ENCODE results near the gene GPN3. TPM values are rescaled to one million over a fixed set of nuclear protein-coding genes. Genes with fewer than 3 reads are reported as not detected.
A peak's percentile ranks its signal among the peaks of the same experiment; 100 is the strongest.
"Not testable (repeated sequence)": the region's sequence is repeated elsewhere in the genome, so short reads cannot be mapped to it uniquely, and the experiment has no call there.

Gene GPN3
- polyA plus RNA-seq, 2 donors: 8.8 to 14.8 TPM

- H3K9me3 ChIP-seq (ENCODE audit: control insufficient read depth in 2 of 2, insufficient read depth in 1 of 2, low read depth in 1 of 2, low read length in 1 of 2): no peaks in the 10 kb centered on the region
- H3K36me3 ChIP-seq (ENCODE audit: control insufficient read depth in 2 of 2, insufficient read depth in 2 of 2, low read length in 1 of 2): no peaks in the 10 kb centered on the region
- no peaks in the 10 kb centered on the region for H3K4me1 ChIP-seq (ENCODE audit: control insufficient read depth in 2 of 2, insufficient read depth in 2 of 2, low read length in 1 of 2)
- no peaks in the 10 kb centered on the region for H3K27me3 ChIP-seq (ENCODE audit: control insufficient read depth in 1 of 2, insufficient read depth in 2 of 2, low read length in 2 of 2)
- H3K27ac ChIP-seq (ENCODE audit: low read depth in 2 of 2, low read length in 1 of 2): no peak overlapping the region
- 48 to 59% methylated on average over 3 of the region's 3 CpGs for WGBS, 2 donors
- H3K4me3 ChIP-seq (ENCODE audit: low read depth in 1 of 2, low read length in 2 of 2): no peak overlapping the region
These were observed 46.8 kb downstream of the GPN3 start for GRCh38 chr12:110421159-110421661.

GRCh38 chr12:110420644-110421043 lies 47.4 kb downstream of the GPN3 start:
- not testable (repeated sequence) for H3K9me3 ChIP-seq (ENCODE audit: control insufficient read depth in 2 of 2, insufficient read depth in 1 of 2, low read depth in 1 of 2, low read length in 1 of 2); H3K27me3 ChIP-seq (ENCODE audit: control insufficient read depth in 1 of 2, insufficient read depth in 2 of 2, low read length in 2 of 2); H3K36me3 ChIP-seq (ENCODE audit: control insufficient read depth in 2 of 2, insufficient read depth in 2 of 2, low read length in 1 of 2); H3K4me1 ChIP-seq (ENCODE audit: control insufficient read depth in 2 of 2, insufficient read depth in 2 of 2, low read length in 1 of 2); H3K27ac ChIP-seq (ENCODE audit: low read depth in 2 of 2, low read length in 1 of 2); H3K4me3 ChIP-seq (ENCODE audit: low read depth in 1 of 2, low read length in 2 of 2)
- 91 to 93% methylated on average over 1 of the region's 1 CpG for WGBS, 2 donors

GRCh38 chr12:110417113-110417512 lies 50.9 kb downstream of the GPN3 start:
- H3K4me1 ChIP-seq (ENCODE audit: control insufficient read depth in 2 of 2, insufficient read depth in 2 of 2, low read length in 1 of 2); H3K36me3 ChIP-seq (ENCODE audit: control insufficient read depth in 2 of 2, insufficient read depth in 2 of 2, low read length in 1 of 2); H3K4me3 ChIP-seq (ENCODE audit: low read depth in 1 of 2, low read length in 2 of 2); H3K9me3 ChIP-seq (ENCODE audit: control insufficient read depth in 2 of 2, insufficient read depth in 1 of 2, low read depth in 1 of 2, low read length in 1 of 2); H3K27ac ChIP-seq (ENCODE audit: low read depth in 2 of 2, low read length in 1 of 2); H3K27me3 ChIP-seq (ENCODE audit: control insufficient read depth in 1 of 2, insufficient read depth in 2 of 2, low read length in 2 of 2): not testable (repeated sequence)
- WGBS, 2 donors: 82 to 89% methylated on average over 3 of the region's 3 CpGs

- not testable (repeated sequence) for H3K36me3 ChIP-seq (ENCODE audit: control insufficient read depth in 2 of 2, insufficient read depth in 2 of 2, low read length in 1 of 2); H3K9me3 ChIP-seq (ENCODE audit: control insufficient read depth in 2 of 2, insufficient read depth in 1 of 2, low read depth in 1 of 2, low read length in 1 of 2); H3K27me3 ChIP-seq (ENCODE audit: control insufficient read depth in 1 of 2, insufficient read depth in 2 of 2, low read length in 2 of 2); H3K27ac ChIP-seq (ENCODE audit: low read depth in 2 of 2, low read length in 1 of 2); H3K4me1 ChIP-seq (ENCODE audit: control insufficient read depth in 2 of 2, insufficient read depth in 2 of 2, low read length in 1 of 2); H3K4me3 ChIP-seq (ENCODE audit: low read depth in 1 of 2, low read length in 2 of 2)
- 89 to 91% methylated on average over 6 of the region's 6 CpGs for WGBS, 2 donors
These were observed 58.0 kb downstream of the GPN3 start for GRCh38 chr12:110410086-110410485.

GRCh38 chr12:110405126-110405662 lies 62.9 kb downstream of the GPN3 start:
- H3K4me3 ChIP-seq (ENCODE audit: low read depth in 1 of 2, low read length in 2 of 2); H3K27ac ChIP-seq (ENCODE audit: low read depth in 2 of 2, low read length in 1 of 2); H3K36me3 ChIP-seq (ENCODE audit: control insufficient read depth in 2 of 2, insufficient read depth in 2 of 2, low read length in 1 of 2); H3K4me1 ChIP-seq (ENCODE audit: control insufficient read depth in 2 of 2, insufficient read depth in 2 of 2, low read length in 1 of 2); H3K27me3 ChIP-seq (ENCODE audit: control insufficient read depth in 1 of 2, insufficient read depth in 2 of 2, low read length in 2 of 2); H3K9me3 ChIP-seq (ENCODE audit: control insufficient read depth in 2 of 2, insufficient read depth in 1 of 2, low read depth in 1 of 2, low read length in 1 of 2): not testable (repeated sequence)
- WGBS, 2 donors: 92 to 93% methylated on average over 16 of the region's 16 CpGs

GRCh38 chr12:110403976-110404682 lies 63.9 kb downstream of the GPN3 start:
- Histone ChIP-seq H3K27ac (ENCODE audit: low read depth in 2 of 2, low read length in 1 of 2) (peak overlapping the region; percentile 73 to 74), H3K27me3 (ENCODE audit: control insufficient read depth in 1 of 2, insufficient read depth in 2 of 2, low read length in 2 of 2) (no peaks in the 10 kb centered on the region), H3K9me3 (ENCODE audit: control insufficient read depth in 2 of 2, insufficient read depth in 1 of 2, low read depth in 1 of 2, low read length in 1 of 2) (no peaks in the 10 kb centered on the region), H3K4me1 (ENCODE audit: control insufficient read depth in 2 of 2, insufficient read depth in 2 of 2, low read length in 1 of 2) (peaks cover 0 to 3% of the 10 kb centered on the region in 2 donors), H3K4me3 (ENCODE audit: low read depth in 1 of 2, low read length in 2 of 2) (peak overlapping the region; percentile 33 to 83), H3K36me3 (ENCODE audit: control insufficient read depth in 2 of 2, insufficient read depth in 2 of 2, low read length in 1 of 2) (peaks cover 2 to 5% of the 10 kb centered on the region in 2 donors)
- 16 to 17% methylated on average over 21 of the region's 21 CpGs for WGBS, 2 donors

- Histone ChIP-seq H3K27ac (ENCODE audit: low read depth in 2 of 2, low read length in 1 of 2) (peak within 1 kb of the TSS; percentile 73 to 89), H3K4me1 (ENCODE audit: control insufficient read depth in 2 of 2, insufficient read depth in 2 of 2, low read length in 1 of 2) (peaks cover 0 to 6% of the 10 kb centered on the region in 2 donors), H3K36me3 (ENCODE audit: control insufficient read depth in 2 of 2, insufficient read depth in 2 of 2, low read length in 1 of 2) (peaks cover 2 to 5% of the 10 kb centered on the region in 2 donors), H3K4me3 (ENCODE audit: low read depth in 1 of 2, low read length in 2 of 2) (peak within 1 kb of the TSS; percentile 83 to 91), H3K9me3 (ENCODE audit: control insufficient read depth in 2 of 2, insufficient read depth in 1 of 2, low read depth in 1 of 2, low read length in 1 of 2) (no peaks in the 10 kb centered on the region), H3K27me3 (ENCODE audit: control insufficient read depth in 1 of 2, insufficient read depth in 2 of 2, low read length in 2 of 2) (no peaks in the 10 kb centered on the region)
- WGBS, 2 donors: 0% methylated on average over 62 of the region's 62 CpGs
These were observed 64.7 kb downstream of the GPN3 start, which contains the start of gene ANAPC7 for GRCh38 chr12:110403146-110403975. TSS of gene ANAPC7 (minus strand) at chr12:110403708. CDS start at chr12:110403627, 81 bp downstream.

Other genes starting within 250 kb of the GPN3 start
- 100 to 1,000 TPM in 1 of 2 donors, 10 to 100 TPM in 1; 40.7 to 102 TPM for gene ATP2A2, start 187.0 kb downstream of the GPN3 start, polyA plus RNA-seq
- 10 to 100 TPM; 49.6 to 75.8 TPM for gene ANAPC7, start 64.5 kb downstream of the GPN3 start, polyA plus RNA-seq
- gene ARPC3, start 17.9 kb downstream of the GPN3 start, polyA plus RNA-seq: 100 to 1,000 TPM; 395 to 601 TPM
- gene FAM216A, start 588 bp upstream of the GPN3 start, polyA plus RNA-seq: 1 to 10 TPM; 3.8 to 4.5 TPM
- gene VPS29, start 33.9 kb upstream of the GPN3 start, polyA plus RNA-seq: 100 to 1,000 TPM; 161 to 188 TPM
- under 1 TPM; 0.20 to 0.28 TPM for gene RAD9B, start 34.1 kb upstream of the GPN3 start, polyA plus RNA-seq
- 1 to 10 TPM; 4.7 to 9.4 TPM for gene PPTC7, start 115.1 kb upstream of the GPN3 start, polyA plus RNA-seq
- 10 to 100 TPM in 1 of 2 donors, 1 to 10 TPM in 1; 9.2 to 14.7 TPM for gene TCTN1, start 145.9 kb upstream of the GPN3 start, polyA plus RNA-seq
- gene HVCN1, start 220.9 kb upstream of the GPN3 start, polyA plus RNA-seq: 1 to 10 TPM; 1.3 to 1.4 TPM

Measured in esophagus (tissue), 2 donors.